ENCODE data around the gene NEGR1. TPM values are rescaled to one million over a fixed set of nuclear protein-coding genes. Genes with fewer than 3 reads are reported as not detected.

The NEGR1 gene
- total and polyA plus RNA-seq, 2 donors (not counting 3 experiments of a cell fraction or from before 2014, with no cell fraction given) = 6.8 to 21.8 TPM

DNA sequence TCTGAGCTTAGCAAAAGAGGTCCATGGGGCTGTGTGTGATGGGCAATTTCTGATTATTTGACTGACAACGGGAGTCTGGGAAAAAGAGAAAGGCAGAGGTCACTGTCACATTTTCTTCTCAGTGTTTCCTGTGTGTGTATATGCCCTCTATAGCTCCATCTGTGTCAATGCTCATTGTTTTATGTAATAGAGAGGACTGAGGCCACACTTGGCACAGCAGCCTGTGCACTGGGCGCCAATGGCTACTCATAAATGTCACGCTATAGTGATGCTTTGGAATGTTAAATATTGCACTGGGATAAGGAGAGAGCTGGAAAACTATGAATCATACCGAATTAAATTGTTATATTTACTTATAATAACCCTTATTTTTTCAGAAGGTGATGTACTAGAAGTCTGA lies 365.4 kb downstream of the NEGR1 start:
- Histone ChIP-seq H3K27me3 (ENCODE audit: control insufficient read depth in 2 of 2, insufficient read depth in 2 of 2, low read length in 2 of 2) (no peaks in the 10 kb centered on the region), H3K36me3 (ENCODE audit: control insufficient read depth in 2 of 2, extremely low read depth in 1 of 2, insufficient read depth in 2 of 2, low read length in 2 of 2) (no peaks in the 10 kb centered on the region), H3K4me3 (replicated peaks in 1 of 3; ENCODE audit: insufficient read depth in 1 of 3, low read depth in 1 of 3, low read length in 3 of 3) (no peak overlapping the region), H3K9ac (replicated peaks; ENCODE audit: extremely low read depth, insufficient read depth, low read length) (no peak overlapping the region), H3K9me1 (replicated peaks; ENCODE audit: control insufficient read depth, extremely low read depth, insufficient read depth, low read length) (no peaks in the 10 kb centered on the region), H3K4me1 (ENCODE audit: control insufficient read depth, extremely low read depth, insufficient read depth, low read length) (no peaks in the 10 kb centered on the region), H3K9me3 (replicated peaks; ENCODE audit: control insufficient read depth, insufficient read depth, low read length) (no peaks in the 10 kb centered on the region), H3K4me2 (ENCODE audit: insufficient read depth, low read length) (no peak overlapping the region), H4K20me1 (replicated peaks; ENCODE audit: control insufficient read depth, extremely low read depth, insufficient read depth, low read length) (no peaks in the 10 kb centered on the region), H3K79me2 (ENCODE audit: control insufficient read depth, insufficient read depth, low read length) (no peaks in the 10 kb centered on the region), H3K27ac (ENCODE audit: insufficient read depth, low read depth, low read length) (no peak overlapping the region), H2AFZ (ENCODE audit: low read depth, low read length) (no peak overlapping the region)
- POLR2A ChIA-PET = no interaction called here
- no TSS peak for BruUV-seq (replicated peaks)
- TF ChIP-seq GATA2 (IDR thresholded peaks at IDR 0.05; ENCODE audit: insufficient read depth, insufficient read length, low read depth, low read length) (no peak), POLR2AphosphoS5 (IDR thresholded peaks at IDR 0.05; ENCODE audit: insufficient read depth, low read depth, low read length) (no peak), EZH2 (IDR thresholded peaks at IDR 0.05; ENCODE audit: borderline replicate concordance, low read depth, low read length, severe bottlenecking) (no peak), MYC (IDR thresholded peaks at IDR 0.05; ENCODE audit: low read depth, low read length) (no peak), FOS (IDR thresholded peaks at IDR 0.05; ENCODE audit: borderline replicate concordance, insufficient read depth, low read length) (no peak), POLR2A (IDR thresholded peaks at IDR 0.05; ENCODE audit: low read depth, low read length) (no peak), JUN (IDR thresholded peaks at IDR 0.05; ENCODE audit: borderline replicate concordance, insufficient read depth, insufficient read length, low read depth) (no peak)
- TF ChIP-seq, protein P1, sequence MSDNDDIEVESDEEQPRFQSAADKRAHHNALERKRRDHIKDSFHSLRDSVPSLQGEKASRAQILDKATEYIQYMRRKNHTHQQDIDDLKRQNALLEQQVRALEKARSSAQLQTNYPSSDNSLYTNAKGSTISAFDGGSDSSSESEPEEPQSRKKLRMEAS (IDR thresholded peaks at IDR 0.05; ENCODE audit: insufficient read depth, insufficient read length) = no peak
- TF ChIP-seq, protein P2, sequence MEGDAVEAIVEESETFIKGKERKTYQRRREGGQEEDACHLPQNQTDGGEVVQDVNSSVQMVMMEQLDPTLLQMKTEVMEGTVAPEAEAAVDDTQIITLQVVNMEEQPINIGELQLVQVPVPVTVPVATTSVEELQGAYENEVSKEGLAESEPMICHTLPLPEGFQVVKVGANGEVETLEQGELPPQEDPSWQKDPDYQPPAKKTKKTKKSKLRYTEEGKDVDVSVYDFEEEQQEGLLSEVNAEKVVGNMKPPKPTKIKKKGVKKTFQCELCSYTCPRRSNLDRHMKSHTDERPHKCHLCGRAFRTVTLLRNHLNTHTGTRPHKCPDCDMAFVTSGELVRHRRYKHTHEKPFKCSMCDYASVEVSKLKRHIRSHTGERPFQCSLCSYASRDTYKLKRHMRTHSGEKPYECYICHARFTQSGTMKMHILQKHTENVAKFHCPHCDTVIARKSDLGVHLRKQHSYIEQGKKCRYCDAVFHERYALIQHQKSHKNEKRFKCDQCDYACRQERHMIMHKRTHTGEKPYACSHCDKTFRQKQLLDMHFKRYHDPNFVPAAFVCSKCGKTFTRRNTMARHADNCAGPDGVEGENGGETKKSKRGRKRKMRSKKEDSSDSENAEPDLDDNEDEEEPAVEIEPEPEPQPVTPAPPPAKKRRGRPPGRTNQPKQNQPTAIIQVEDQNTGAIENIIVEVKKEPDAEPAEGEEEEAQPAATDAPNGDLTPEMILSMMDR (IDR thresholded peaks at IDR 0.05; ENCODE audit: extremely low read depth in 1 of 2, insufficient read depth in 1 of 2, low read depth in 1 of 2, low read length in 2 of 2) = no peak
- dilution Hi-C loops (cut with MboI; ENCODE audit: extremely low pct_ligation_motif_present, low sequenced_read_pairs) = no loop called here
- DNase-seq (ENCODE audit: low read depth, low spot score) = no peak
- no peak for FAIRE-seq
- intact Hi-C loops (cut with micrococcal nuclease) = no loop called here
- CTCF ChIA-PET = no interaction called here
